HG02571 (cell line): ENCODE measurements around the gene LRRC74A.

Source experiments
- ATAC-seq: cut with Tn5 transposase; IDR thresholded peaks from one replicate; pipeline ENCODE4 v1.9.1; 2021; ENCODE audit warnings: mild to moderate bottlenecking, moderate library complexity; ENCODE audit not compliant: unreplicated experiment

The LRRC74A gene

DNA sequence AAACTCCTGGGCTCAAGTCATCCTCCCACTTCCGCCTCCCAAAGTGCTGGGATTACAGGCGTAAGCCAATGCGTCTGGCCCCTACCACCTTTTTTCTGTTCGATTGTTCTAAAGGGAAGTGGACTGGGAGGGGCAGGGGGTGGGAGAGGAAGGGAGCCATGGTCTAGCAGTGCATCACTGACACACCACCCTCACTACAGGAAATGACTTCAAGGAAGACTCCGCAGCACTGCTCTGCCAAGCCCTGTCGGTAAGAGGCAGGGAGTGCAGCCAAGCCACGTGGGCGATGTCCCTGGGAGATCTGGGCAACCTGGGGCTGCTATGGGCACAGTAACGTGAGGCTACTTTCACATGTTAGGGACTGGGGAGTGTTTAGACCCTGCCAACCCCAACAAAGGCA is 18.0 kb downstream of the LRRC74A start:
- ATAC-seq: no peak

- no peak for ATAC-seq
Observed at GRCh38 chr14:76846331-76847047, 20.3 kb downstream of the LRRC74A start.

DNA sequence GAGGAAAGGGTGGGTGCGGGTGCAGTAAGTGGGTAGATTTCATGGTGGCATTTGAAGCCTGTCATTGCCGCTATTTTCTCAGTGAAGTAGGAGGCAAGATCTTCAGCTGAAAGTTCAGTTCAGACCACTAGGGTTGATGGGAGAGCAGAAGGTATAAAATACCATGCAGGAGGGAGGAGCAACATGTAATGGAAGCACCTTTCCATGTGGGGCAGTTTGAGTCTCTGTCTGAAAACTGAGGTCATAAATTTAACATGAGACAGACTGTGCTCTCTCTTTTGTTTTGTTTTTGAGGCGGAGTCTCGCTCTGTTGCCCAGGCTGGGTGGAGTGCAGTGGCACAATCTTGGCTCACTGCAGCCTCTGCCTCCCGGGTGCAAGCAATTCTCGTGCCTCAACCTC is 22.7 kb downstream of the LRRC74A start:
- no peak for ATAC-seq

- no peak for ATAC-seq
Observed at GRCh38 chr14:76855066-76855465, 28.9 kb downstream of the LRRC74A start.

- ATAC-seq: no peak
Observed at GRCh38 chr14:76856769-76857168, 30.6 kb downstream of the LRRC74A start.

DNA sequence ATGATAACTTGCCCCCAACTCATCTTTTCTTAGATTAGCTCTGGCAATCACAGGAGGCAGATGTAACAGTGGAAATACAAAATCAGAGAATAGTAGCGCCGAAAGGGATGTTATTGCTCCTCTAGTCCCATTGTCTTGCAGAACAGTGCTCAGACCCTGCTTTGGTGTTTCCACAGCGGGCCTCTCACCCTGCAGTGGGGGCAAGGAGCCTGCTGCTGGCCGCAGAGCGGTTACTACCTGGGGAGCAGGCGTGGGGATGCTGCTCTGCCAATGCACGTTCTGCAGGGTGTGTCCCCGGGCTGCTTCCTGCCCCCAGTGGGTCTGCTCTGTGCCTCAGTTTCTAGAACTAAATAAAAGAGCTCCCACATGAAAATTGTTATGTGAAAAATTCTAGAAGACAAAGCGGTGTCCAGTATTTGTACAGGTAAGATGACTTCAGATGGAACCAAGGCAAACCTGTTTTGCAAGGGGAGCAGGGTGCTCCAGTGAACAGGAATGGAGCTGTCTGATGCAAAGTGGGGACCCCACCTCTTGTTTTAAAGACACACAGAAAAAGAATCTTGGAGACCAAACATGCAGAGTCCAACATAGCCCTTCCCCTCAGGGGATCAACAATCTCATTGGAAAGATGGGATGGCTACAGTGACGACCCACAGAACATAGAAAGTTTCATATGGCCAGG is 35.5 kb downstream of the LRRC74A start:
- no peak for ATAC-seq

DNA sequence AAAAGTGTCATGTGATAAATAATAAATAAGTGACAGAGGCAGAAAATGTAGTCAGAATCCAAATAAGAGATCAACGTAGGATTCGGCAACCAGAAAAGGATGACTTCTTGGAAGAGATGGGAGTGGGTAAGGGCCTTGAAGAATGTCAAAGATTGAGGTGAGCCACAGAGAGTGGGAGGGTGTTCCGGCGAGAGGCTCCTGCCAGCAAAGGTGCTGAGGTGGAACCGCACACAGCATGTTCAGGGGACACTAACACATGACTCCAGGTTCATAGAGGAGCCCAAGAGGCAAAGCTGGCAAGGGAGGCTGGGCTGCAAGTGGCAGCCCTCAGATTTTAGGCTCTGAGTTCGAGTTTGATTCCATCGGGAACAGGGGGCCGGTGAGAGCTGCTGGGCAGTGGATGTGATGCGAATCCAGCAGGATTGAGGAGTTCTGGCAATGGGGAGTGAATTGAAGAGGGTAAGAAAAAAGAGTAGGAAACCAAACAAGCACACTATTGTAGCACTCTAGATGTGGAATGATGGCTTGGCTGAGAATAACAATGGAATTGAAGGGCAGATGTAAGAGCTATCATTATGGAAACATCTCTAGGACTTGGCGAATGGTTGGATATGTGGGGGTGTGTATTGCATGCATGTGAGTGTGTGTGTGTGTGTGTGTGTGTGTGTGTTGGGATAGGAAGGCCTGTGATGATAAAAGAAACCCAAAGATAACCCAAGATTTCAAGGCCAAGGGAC is 36.5 kb downstream of the LRRC74A start:
- no peak for ATAC-seq

DNA sequence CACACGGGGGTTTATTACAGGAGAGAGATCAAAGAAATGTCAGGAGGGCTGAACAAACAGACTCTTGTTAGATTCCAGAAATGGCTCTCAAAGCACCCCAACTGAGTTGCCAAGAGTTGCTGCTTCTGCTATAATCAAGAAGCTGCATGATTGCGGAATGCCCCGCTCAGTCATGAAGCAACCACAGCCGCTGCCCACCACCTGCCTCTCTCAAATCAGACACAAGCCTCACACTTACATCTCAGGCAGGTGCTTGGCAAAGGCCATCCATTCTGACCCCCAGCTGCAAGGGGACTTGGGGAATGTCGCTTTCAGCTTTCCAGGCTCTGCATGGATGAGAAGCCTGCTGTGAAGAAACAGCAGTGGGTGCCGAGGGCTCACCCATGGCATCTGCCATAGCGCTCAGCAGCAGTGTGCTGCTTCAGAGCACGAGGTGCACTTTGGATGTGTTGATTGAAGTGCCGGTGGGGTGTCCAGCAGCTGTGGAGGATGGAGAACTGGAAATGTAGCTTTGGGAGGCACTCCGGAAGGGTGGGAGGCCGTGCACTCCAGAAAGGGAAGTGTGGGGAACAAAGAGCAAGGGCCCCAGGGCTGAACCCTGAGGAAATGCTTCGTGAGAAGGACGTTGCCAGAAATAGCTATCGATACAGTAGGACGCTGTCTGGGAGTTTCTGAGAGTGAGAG is 37.7 kb downstream of the LRRC74A start:
- ATAC-seq: no peak

DNA sequence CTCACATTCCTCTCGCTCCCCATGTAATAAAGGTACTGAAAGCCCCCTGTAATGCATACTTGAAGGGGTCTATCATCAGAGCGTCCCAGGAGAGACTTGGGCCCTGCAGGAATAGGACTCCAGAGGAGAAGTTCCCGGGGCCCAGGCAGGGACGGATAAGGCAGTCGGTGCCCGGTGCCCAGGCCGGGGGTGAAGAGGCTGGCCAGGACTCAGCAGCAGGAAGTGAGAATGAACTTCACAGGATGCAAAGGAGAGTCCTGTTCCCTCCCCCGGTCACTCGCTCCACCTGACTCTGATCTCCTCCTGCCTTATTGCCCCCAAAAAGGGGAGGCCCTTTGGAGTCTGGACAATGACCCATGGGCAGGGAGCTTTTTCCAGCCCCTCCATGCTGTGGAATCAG is 40.2 kb downstream of the LRRC74A start:
- ATAC-seq: no peak

GRCh38 chr14:76867516-76868453 is 41.6 kb downstream of the LRRC74A start:
- ATAC-seq: no peak

GRCh38 chr14:76868454-76869170 is 42.4 kb downstream of the LRRC74A start:
- no peak for ATAC-seq

GRCh38 chr14:76870166-76870565 is 44.0 kb downstream of the LRRC74A start:
- ATAC-seq: no peak

GRCh38 chr14:76872796-76873432 is 46.7 kb downstream of the LRRC74A start:
- ATAC-seq: no peak

GRCh38 chr14:76874734-76875133 is 48.5 kb downstream of the LRRC74A start:
- no peak for ATAC-seq

GRCh38 chr14:76876076-76876475 is 49.9 kb downstream of the LRRC74A start:
- ATAC-seq: no peak

DNA sequence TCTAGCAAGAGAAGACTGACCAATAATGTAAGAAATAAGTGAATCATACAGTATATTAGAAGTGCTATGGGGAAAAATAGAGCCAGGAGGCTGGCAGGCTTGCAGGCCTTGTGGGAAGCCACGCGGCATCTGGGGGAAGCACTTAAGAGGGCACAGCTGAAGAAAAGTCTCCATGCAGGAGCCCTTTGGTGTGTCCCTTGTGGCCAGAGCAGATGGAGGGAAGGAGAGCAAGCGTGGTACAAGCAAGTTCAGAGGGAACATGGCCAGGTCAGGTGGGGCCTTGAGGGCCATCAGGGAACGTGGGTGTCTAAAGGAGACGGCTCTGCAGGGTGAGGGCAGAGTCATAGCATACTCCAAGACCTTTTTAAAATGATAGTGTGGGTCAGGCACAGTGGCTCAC is 51.7 kb downstream of the LRRC74A start:
- ATAC-seq: no peak

GRCh38 chr14:76880449-76880848 is 54.2 kb downstream of the LRRC74A start:
- ATAC-seq: no peak

DNA sequence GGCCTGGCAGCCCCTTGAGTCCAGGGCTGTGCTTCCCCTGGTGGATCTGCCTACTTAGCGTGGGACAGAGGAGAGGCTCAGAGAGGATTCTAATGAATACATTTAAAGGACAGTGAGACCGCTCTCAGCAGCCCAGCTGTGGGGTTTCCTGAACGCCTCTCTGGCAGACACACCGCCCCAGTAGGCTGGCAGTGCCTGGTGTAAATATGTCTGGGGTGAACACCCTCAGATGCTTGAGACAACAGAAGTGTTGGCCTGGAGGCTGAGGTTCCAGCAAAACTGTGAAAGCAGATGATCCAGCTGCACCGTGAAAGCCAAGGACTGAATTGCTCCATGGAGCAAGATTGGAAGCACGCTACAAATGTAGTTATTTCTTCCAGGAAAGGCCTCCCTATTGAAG is 55.1 kb downstream of the LRRC74A start:
- ATAC-seq: no peak

DNA sequence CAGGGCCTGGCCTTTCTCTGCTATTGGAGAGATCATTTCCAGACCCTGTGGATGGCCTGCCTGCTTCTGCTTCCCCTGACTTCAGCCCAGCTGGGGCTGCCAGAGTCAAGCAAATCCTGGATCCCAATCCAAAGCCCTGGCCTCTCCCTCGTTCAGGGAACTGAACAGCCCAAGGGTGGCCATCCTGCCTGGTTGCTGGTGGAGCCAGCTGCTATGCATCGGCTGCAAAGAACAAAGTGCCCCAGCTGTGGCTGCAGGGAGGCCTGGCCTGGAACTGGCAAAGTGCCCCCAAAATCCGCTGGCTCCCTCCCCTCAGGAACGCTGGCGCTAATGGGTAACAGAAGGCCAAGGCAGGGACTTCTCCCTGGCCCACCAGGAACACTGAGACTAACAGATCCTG is 56.4 kb downstream of the LRRC74A start:
- no peak for ATAC-seq
